Eye (tissue), 1 donor: Measurements from ENCODE around the gene NRG4.
"Not testable (repeated sequence)": the region's sequence is repeated elsewhere in the genome, so short reads cannot be mapped to it uniquely, and the experiment has no call there.

Experiments used
- DNase-seq: peaks from one replicate; pipeline ENCODE4 v3.0.0-alpha.2; 2015

The NRG4 gene

DNA sequence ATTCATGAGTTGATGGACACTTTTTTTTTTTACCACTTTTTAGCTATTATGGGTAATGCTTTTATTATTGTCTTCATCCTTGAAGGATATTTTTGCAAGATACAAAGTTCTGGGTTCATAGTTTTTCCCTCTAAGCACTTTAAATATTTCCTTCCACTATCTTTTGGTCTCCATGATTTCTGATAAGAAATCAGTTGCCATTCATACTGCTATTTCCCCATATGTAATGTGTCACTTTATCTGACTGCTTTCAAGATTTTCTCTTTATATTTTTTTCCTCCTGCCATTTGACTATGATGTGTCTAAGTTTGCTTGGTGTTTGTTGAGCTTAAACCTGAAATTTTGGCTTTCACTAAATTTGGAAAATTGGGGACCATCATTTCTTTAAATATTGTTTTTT lies 19.3 kb downstream of the NRG4 start:
- no peak for DNase-seq

- DNase-seq: no peak
These were observed 22.3 kb downstream of the NRG4 start for GRCh38 chr15:75989875-75990274.

- DNase-seq: peak; percentile 34
These were observed 23.2 kb downstream of the NRG4 start for GRCh38 chr15:75989045-75989444.

- no peak for DNase-seq
These were observed 26.3 kb downstream of the NRG4 start for GRCh38 chr15:75985971-75986370.

DNA sequence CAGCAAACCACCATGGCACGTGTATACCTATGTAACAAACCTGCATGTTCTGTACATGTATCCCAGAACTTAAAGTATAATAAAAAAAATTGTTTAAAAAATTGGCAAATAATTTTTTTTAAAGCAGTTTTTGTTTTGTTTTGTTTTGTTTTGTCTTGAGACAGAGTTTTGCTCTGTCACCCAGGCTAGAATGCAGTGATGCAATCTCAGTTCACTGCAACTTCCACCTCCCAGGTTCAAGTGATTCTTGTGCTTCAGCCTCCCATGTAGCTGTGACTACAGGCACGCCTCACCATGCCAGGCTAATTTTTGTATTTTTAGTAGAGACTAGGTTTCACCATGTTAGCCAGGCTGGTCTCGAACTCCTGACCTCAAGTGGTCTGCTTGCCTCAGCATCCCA lies 27.5 kb downstream of the NRG4 start:
- DNase-seq: not testable (repeated sequence)

DNA sequence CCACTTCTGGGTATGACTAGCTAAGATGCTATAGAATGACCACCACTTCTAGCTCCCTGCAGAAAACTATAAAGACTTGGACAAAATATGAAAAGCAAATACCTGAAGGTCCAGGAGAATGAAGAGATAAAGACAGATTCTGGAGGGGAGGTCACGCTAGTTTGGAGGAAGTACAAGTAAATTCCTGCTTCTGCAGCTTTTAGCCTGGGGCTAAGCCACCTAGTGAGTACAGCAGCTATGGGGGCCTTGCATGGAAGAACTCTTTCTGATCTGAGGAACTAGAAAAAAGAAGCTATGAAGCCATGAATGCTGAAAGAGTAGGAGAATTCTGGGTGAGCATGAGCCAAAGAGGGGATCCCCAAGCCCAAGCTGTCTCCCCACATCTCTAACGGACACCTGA lies 29.8 kb downstream of the NRG4 start:
- DNase-seq: no peak

DNA sequence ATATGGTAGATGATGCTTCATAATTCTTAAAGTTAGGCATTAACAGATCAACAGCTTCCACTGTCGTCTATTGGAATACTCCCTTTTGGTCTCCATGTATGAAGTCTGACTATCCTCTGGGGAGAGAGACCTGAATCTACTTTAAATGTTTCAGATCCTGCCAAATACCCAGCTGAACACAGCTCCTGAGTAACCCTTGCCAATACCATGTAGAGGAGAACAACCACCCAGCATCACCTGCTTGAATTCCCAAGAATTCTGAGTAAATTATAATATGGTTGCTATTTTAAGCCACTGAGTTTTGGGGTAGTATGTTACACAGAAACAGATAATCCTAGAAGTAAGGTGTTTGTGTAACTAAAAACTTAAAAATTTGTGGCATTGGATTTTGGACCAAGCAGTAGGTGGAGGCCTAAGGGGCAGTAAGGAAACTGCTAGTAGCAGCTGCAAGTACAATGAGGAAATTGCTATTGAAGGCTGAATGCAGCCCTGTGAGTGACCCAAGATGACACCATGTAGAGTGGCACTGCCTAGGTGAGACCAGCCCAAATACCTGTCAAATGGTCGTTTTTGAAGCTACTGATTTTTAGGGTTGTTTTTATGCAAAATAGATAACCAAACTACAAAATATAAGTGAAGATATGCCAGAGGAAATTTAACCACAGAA lies 30.9 kb downstream of the NRG4 start:
- DNase-seq: no peak

GRCh38 chr15:75976766-75977165 lies 35.5 kb downstream of the NRG4 start:
- DNase-seq: not testable (repeated sequence)

DNA sequence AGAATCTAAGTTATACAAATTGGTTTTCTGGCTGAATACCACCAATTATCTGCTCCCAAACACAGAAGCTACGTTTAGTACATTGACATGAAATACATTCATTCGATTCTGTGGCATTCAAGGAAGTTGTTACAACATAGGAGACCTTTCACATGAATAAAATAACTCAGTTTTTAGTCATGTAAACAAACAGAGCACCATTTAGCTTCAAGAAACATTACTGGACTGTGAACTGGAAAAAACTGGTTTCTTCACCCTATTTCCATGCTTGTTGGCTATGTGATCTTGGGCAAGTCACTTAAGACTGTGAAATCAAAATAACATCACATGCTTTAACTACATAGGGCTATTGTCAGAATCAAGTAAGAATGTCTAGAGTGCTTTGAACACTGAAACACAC lies 46.2 kb downstream of the NRG4 start:
- no peak for DNase-seq

DNA sequence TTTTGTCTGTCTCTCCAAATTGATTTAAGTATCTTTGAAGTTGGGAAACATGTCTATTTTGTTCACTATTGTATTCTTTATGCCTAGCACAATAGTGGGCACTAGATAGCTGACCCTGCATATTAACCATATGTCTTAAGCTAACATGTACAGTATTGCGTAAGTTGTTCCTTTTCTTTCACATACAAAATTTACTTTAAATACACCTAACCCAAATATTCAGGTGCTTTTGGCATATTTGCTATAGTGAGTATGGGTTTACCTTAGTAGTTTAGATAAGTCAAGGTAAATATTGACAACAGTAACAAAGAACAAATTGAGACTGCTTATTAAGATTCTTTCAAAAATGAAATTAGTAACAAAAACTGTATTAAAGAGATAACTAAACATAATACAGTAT lies 50.9 kb downstream of the NRG4 start:
- no peak for DNase-seq

GRCh38 chr15:75955720-75956119 lies 56.5 kb downstream of the NRG4 start:
- DNase-seq: no peak

- DNase-seq: no peak
These were observed 59.7 kb downstream of the NRG4 start for GRCh38 chr15:75952525-75952924.

- no peak for DNase-seq
These were observed 63.4 kb downstream of the NRG4 start for GRCh38 chr15:75948761-75949296.

DNA sequence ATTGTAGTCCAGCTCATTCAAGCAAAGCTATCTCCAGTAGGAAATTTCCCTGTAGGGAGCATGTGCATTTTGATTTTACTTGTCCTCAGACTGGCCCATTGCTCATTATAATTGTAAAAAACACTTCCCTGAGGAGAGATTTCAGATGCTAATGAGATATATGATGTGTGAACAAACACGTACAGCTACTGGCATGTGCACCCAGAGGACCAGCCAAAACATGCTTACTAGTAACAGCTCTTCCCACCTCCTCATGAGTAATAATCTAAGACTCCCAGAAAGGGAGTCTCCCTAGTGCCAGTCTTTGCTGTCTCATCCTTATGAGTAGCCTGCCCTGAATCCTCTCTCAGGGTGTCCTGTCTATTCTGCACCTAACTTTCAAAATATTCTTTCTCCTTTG lies 65.1 kb downstream of the NRG4 start:
- DNase-seq: no peak

DNA sequence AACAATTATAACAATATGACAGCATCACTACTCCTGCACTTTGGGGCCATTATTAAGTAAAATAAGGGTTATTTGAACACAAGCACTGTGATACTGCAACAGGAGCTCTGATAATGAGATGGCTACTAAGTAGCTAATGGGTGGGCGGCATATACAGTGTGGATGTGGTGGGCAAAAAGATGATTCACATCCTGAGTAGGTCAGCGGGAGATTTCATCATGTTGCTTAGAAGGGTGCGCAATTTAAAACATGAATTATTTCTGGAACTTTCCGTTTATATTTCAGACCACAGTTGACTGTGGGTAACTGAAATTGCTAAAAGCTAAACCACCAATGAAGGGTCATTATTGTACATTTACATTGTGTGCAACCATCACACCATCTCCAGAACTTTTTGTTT lies 66.3 kb downstream of the NRG4 start:
- DNase-seq: no peak

DNA sequence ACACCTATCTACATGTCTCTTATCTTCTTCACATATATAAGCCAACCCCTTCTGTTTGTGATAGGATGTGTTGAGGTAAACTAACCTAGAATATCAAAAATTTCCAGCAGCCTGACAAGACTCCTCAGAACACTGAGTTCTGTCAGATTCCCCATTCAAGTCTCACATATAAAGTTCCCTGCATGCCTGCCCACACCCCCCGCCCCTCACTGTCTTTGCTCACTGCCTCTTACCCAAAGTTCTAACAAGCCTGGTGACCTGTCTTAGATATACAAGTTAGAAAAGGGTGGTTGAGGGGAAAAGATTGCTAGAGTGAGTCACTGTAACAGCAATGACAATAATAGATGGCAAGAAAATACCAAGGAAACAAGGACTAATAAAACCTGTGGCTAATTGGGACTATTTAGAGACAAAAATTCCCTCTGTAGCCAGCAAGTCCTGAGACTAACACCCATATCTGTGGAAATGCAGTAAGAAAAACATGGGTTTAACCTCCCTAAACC lies 68.5 kb downstream of the NRG4 start:
- no peak for DNase-seq

- no peak for DNase-seq
These were observed 69.0 kb downstream of the NRG4 start for GRCh38 chr15:75943246-75943645.

- no peak for DNase-seq
These were observed 69.8 kb downstream of the NRG4 start for GRCh38 chr15:75942464-75942863.

DNA sequence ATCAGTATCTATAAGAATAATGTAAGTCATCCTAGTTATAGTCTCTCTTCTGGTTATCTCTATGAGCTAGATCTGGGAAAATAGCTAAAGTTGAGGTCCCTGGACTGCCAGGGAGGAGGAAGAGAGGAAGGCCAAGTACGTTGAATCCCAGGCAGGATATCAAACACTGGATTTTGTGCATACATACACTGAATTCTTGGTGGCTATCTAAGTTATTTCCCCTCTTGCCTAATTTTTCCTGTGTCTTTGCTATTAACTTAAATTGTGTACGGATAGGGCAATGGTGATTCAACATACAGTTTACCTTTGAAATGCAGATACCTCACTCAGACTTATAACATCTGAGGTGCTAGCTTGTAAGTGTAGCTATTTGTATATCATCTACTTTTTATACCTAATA lies 81.4 kb downstream of the NRG4 start:
- no peak for DNase-seq

GRCh38 chr15:75929799-75930565 lies 82.2 kb downstream of the NRG4 start:
- no peak for DNase-seq

- peak; percentile 50 for DNase-seq
These were observed 83.3 kb downstream of the NRG4 start for GRCh38 chr15:75928680-75929608.

- no peak for DNase-seq
These were observed 84.6 kb downstream of the NRG4 start for GRCh38 chr15:75927601-75928000.

DNA sequence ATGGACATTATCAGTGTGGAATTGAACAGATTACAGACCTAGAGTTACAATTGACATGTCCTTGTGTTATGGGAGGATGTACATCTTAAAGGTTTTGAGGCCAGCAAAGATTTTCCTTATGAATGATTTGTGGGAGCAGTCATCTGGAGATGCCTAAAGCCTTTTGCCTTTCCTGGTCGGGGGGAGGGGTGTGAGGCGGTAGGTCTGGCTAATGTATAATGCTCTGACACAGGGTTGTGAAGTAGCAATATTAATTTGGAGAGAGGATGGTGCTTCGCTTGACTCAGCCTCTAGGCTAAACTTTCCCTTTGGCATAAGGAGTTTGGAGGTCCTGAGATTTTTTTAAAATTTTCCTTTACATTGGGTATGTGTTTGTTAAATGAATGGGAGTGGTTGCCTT lies 85.3 kb downstream of the NRG4 start:
- DNase-seq: no peak
